Hepatocyte (in vitro differentiated cells): ENCODE results near the gene YBEY. TPM values are rescaled to one million over a fixed set of nuclear protein-coding genes. Genes with fewer than 3 reads are reported as not detected.

Source experiments
- DNase-seq: peaks from one replicate; pipeline ENCODE4 v3.0.0-alpha.2; 2016; ENCODE audit warnings: low spot score
- H2AFZ ChIP-seq: fragments of 200-600 bp; sonication (generic); 2 replicates; pipeline ENCODE4 v1.6.0; 2016; ENCODE audit warnings: antibody characterized with exemption, mild to moderate bottlenecking
- H3K27ac ChIP-seq: fragments of 200-600 bp; sonication (generic); 2 replicates; pipeline ENCODE4 v1.5.1; 2016; ENCODE audit warnings: mild to moderate bottlenecking
- H3K27me3 ChIP-seq: fragments of 200-600 bp; sonication (generic); 2 replicates; pipeline ENCODE4 v1.6.1; 2016
- H3K36me3 ChIP-seq: fragments of 200-600 bp; sonication (generic); replicated peaks from 2 replicates; pipeline ENCODE4 v1.5.1; 2016; ENCODE audit warnings: low read depth; ENCODE audit not compliant: insufficient read depth
- H3K4me1 ChIP-seq: fragments of 200-600 bp; sonication (generic); 2 replicates; pipeline ENCODE4 v1.5.1; 2016; ENCODE audit warnings: mild to moderate bottlenecking, moderate library complexity; ENCODE audit not compliant: insufficient read depth
- H3K4me2 ChIP-seq: fragments of 200-600 bp; sonication (generic); 2 replicates; pipeline ENCODE4 v1.6.0; 2016
- H3K4me3 ChIP-seq: fragments of 200-600 bp; sonication (generic); 2 replicates; pipeline ENCODE4 v1.5.1; 2016; ENCODE audit warnings: mild to moderate bottlenecking
- H3K79me2 ChIP-seq: fragments of 200-600 bp; sonication (generic); 2 replicates; pipeline ENCODE4 v1.6.0; 2017; ENCODE audit warnings: mild to moderate bottlenecking
- H3K9me2 ChIP-seq: fragments of 200-600 bp; sonication (generic); replicated peaks from 2 replicates; pipeline ENCODE4 v1.6.0; 2017; ENCODE audit warnings: mild to moderate bottlenecking; ENCODE audit not compliant: insufficient read depth
- H3K9me3 ChIP-seq: fragments of 200-600 bp; sonication (generic); 2 replicates; pipeline ENCODE4 v1.5.1; 2016; ENCODE audit warnings: low read depth, mild to moderate bottlenecking
- H4K20me1 ChIP-seq: fragments of 200-600 bp; sonication (generic); 2 replicates; pipeline ENCODE4 v1.6.0; 2016; ENCODE audit warnings: mild to moderate bottlenecking; ENCODE audit not compliant: insufficient read depth, poor library complexity, severe bottlenecking
- EZH2 ChIP-seq: fragments of 200-600 bp; sonication (generic); IDR thresholded peaks from 2 replicates; pipeline ENCODE4 v1.6.1; 2016; ENCODE audit warnings: antibody characterized with exemption, mild to moderate bottlenecking, borderline replicate concordance
- EZH2phosphoT487 ChIP-seq: fragments of 200-600 bp; sonication (generic); IDR thresholded peaks from one replicate; pipeline ENCODE4 v1.6.1; 2018; ENCODE audit warnings: antibody characterized with exemption, mild to moderate bottlenecking, low read depth, moderate library complexity; ENCODE audit not compliant: unreplicated experiment, severe bottlenecking
- WGBS: methylation state at CpG from one replicate; pipeline ENCODE4 v1.1.6; 2016; ENCODE audit warnings: low lambda C conversion rate; ENCODE audit errors: missing lambda C conversion rate; 5-methylcytosine and 5-hydroxymethylcytosine counted together
- polyA plus RNA-seq: library from polyadenylated mRNA; unstranded; fragments of >200 nt; fragmentation: Nextera tagmentation; extraction: Ambion mirVana; gene quantifications from 2 replicates; pipeline ENCODE4 v1.2.1, GENCODE V29; 2016
- total RNA-seq: library from RNA; depleted of rRNA; stranded (reverse); fragments of >200 nt; gene quantifications from 2 replicates; pipeline ENCODE4 v1.2.3, GENCODE V29; 2014
- TF ChIP-seq, protein P1 (sequence below): fragments of 200-600 bp; sonication (generic); IDR thresholded peaks from 2 replicates; pipeline ENCODE4 v1.5.1; 2016; ENCODE audit warnings: antibody characterized with exemption, mild to moderate bottlenecking; ENCODE audit not compliant: poor library complexity

YBEY gene
- total and polyA plus RNA-seq, 2 experiments from 2014 or later = 13.9 to 25.4 TPM

DNA sequence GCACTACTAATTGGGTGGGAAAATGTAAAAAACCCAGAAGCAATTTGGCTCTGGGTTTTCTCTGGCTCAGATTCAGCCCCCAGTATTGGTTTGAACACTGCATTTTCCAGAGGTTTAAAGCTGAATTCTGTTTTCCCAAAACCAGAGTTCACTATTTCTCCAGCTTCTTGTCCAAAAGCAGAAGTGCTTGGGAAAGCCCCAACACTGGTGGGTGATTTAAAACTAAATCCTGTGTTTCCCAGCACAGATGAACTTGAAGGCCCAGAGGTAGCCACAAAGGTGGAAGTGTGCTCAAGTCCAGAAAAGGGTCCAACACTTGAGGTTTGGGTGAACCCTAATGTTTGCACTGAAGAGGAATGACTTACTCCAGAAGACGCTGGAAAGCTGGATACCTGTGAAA is 1.4 kb upstream of the YBEY start:
- 95% methylated on average over 1 of the region's 1 CpG for WGBS
- TF ChIP-seq EZH2 (no peak), EZH2phosphoT487 (no peak)
- TF ChIP-seq, protein P1, sequence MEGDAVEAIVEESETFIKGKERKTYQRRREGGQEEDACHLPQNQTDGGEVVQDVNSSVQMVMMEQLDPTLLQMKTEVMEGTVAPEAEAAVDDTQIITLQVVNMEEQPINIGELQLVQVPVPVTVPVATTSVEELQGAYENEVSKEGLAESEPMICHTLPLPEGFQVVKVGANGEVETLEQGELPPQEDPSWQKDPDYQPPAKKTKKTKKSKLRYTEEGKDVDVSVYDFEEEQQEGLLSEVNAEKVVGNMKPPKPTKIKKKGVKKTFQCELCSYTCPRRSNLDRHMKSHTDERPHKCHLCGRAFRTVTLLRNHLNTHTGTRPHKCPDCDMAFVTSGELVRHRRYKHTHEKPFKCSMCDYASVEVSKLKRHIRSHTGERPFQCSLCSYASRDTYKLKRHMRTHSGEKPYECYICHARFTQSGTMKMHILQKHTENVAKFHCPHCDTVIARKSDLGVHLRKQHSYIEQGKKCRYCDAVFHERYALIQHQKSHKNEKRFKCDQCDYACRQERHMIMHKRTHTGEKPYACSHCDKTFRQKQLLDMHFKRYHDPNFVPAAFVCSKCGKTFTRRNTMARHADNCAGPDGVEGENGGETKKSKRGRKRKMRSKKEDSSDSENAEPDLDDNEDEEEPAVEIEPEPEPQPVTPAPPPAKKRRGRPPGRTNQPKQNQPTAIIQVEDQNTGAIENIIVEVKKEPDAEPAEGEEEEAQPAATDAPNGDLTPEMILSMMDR = no peak
- Histone ChIP-seq H3K36me3 (no peaks in the 10 kb centered on the region), H4K20me1 (peaks cover 12% of the 10 kb centered on the region), H3K79me2 (peaks cover 71% of the 10 kb centered on the region), H3K27me3 (no peaks in the 10 kb centered on the region), H2AFZ (no peak overlapping the region), H3K9me3 (no peaks in the 10 kb centered on the region), H3K4me2 (peak overlapping the region; percentile 92), H3K9me2 (no peaks in the 10 kb centered on the region), H3K27ac (peak overlapping the region; percentile 97), H3K4me3 (peak overlapping the region; percentile 86), H3K4me1 (peaks cover 27% of the 10 kb centered on the region)
- DNase-seq = no peak

DNA sequence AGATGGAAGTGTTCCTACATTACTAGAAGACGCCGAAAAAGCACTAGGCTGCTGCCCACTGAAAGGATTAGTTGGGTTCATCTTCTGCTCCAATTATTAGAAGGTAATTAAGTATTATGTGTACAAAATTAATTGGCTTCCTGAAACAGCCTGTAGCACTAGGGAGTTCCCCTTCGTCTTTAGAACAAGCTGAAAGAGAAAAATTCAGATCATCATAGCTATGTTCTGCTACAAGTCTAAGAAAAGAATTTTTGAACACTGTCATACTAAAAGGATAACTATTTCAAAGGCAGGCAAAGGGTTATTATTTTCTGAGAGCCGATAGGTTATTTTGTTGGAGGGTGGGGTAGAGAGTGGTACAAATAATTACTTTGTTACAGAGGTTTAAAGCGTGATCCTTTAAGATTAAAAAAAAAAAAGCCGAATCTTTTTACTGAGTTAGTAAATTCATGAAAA is 908 bp upstream of the YBEY start, which contains the start of gene MCM3AP:
TSS of gene MCM3AP (minus strand) at position 406 of the 456 bp plus-strand sequence. CDS start at position 81, 325 bp downstream.
- Histone ChIP-seq H3K79me2 (peaks cover 76% of the 10 kb centered on the region), H2AFZ (peak within 1 kb of the TSS; percentile 90), H3K9me2 (no peaks in the 10 kb centered on the region), H3K4me3 (peak within 1 kb of the TSS; percentile 86), H3K4me2 (peak within 1 kb of the TSS; percentile 92), H3K36me3 (no peaks in the 10 kb centered on the region), H3K9me3 (no peaks in the 10 kb centered on the region), H3K27ac (peak within 1 kb of the TSS; percentile 97), H4K20me1 (peaks cover 12% of the 10 kb centered on the region), H3K27me3 (no peaks in the 10 kb centered on the region), H3K4me1 (peaks cover 27% of the 10 kb centered on the region)
- DNase-seq = no peak
- 44% methylated on average over 6 of the region's 6 CpGs for WGBS
- no peak for TF ChIP-seq EZH2

- Histone ChIP-seq H3K4me3 (peak overlapping the region; percentile 86), H3K9me3 (no peaks in the 10 kb centered on the region), H4K20me1 (peaks cover 6% of the 10 kb centered on the region), H3K9me2 (no peaks in the 10 kb centered on the region), H3K79me2 (peaks cover 64% of the 10 kb centered on the region), H3K4me1 (peaks cover 27% of the 10 kb centered on the region), H3K36me3 (no peaks in the 10 kb centered on the region), H3K27ac (peak overlapping the region; percentile 97), H3K27me3 (no peaks in the 10 kb centered on the region), H3K4me2 (peak overlapping the region; percentile 92), H2AFZ (peak overlapping the region; percentile 90)
- no peak for DNase-seq
- TF ChIP-seq EZH2phosphoT487 = no peak
- no peak for TF ChIP-seq EZH2
- TF ChIP-seq, protein P1 = no peak
- WGBS = 0% methylated on average over 16 of the region's 16 CpGs
Observed at GRCh38 chr21:46286648-46287002, 483 bp downstream of the YBEY start.

DNA sequence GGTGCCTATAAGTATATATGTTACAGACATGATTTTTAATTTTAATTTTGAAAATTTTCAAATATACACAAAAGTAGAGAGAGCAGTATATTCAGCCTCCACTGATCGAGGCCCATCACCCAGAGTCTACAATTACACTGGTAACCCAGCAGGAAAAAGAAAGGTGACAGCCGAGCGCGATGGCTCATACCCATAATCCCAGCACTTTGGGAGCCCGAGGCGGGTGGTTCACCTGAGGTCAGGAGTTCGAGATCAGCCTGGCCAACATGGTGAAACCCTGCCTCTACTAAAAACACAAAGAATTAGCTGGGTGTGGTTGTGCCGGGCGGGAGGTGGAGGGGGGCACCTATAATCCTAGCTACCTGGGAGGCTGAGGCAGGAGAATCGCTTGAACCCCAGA is 1.4 kb downstream of the YBEY start:
- WGBS = 97% methylated on average over 10 of the region's 10 CpGs
- Histone ChIP-seq H2AFZ (no peak overlapping the region), H3K4me3 (no peak overlapping the region), H3K4me2 (peak overlapping the region; percentile 92), H3K79me2 (peaks cover 55% of the 10 kb centered on the region), H3K9me2 (no peaks in the 10 kb centered on the region), H4K20me1 (peaks cover 6% of the 10 kb centered on the region), H3K9me3 (no peaks in the 10 kb centered on the region), H3K27ac (no peak overlapping the region), H3K36me3 (no peaks in the 10 kb centered on the region), H3K4me1 (peaks cover 27% of the 10 kb centered on the region), H3K27me3 (no peaks in the 10 kb centered on the region)
- no peak for DNase-seq
- TF ChIP-seq EZH2phosphoT487 = no peak
- TF ChIP-seq, protein P1 = no peak
- TF ChIP-seq EZH2 = no peak
